RWPE1 (cell line): Measurements from ENCODE around the gene EEF1G.

Experiments used
- CTCF ChIA-PET: fragments of 350-600 bp; sonication (Branson Sonifier 250); formaldehyde crosslinking; extraction: SDS; loops from one replicate; lab custom pipeline; 2021; lab: Yijun Ruan, JAX
- POLR2A ChIA-PET: fragments of 400-600 bp; formaldehyde crosslinking; extraction: SDS; loops from one replicate; lab custom pipeline; 2020; ENCODE audit warnings: antibody characterized with exemption; ENCODE audit not compliant: low non-redundant PET; lab: Yijun Ruan, JAX
- DNase-seq: peaks from one replicate; pipeline ENCODE4 v3.0.0; 2012; ENCODE audit warnings: low spot score
- H3K27ac ChIP-seq: fragments of 450-650 bp; 2 replicates; pipeline ENCODE4 v1.5.1; 2017
- CTCF ChIP-seq: fragments of 450-650 bp; conservative IDR thresholded peaks from 2 replicates; pipeline ENCODE4 v1.5.1; 2017; ENCODE audit warnings: low read depth, mild to moderate bottlenecking

The EEF1G gene

GRCh38 chr11:62580959-62581715, 7.4 kb upstream of the EEF1G start:
- POLR2A ChIA-PET, result interaction anchor here (0.6 to 0.7 kb wide), 2 partner anchors 11 to 73 kb away, joined by 4 to 10 read pairs; partner anchors contain the start of gene TUT1
- H3K27ac ChIP-seq, result peak overlapping the region; percentile 13; the same call in 1 of the 2 replicates
- no peak for TF ChIP-seq CTCF
- CTCF ChIA-PET, result no interaction called here
- DNase-seq, result no peak

- TF ChIP-seq CTCF, result no peak
- POLR2A ChIA-PET, result interaction anchor here (0.7 kb wide), 1 partner anchor 20 kb away, joined by 3 read pairs; no protein-coding TSS in a partner anchor
- H3K27ac ChIP-seq, result no peak overlapping the region
- no peak for DNase-seq
- CTCF ChIA-PET, result no interaction called here
Observed at GRCh38 chr11:62579252-62579651, 5.6 kb upstream of the EEF1G start.

GRCh38 chr11:62578541-62578940, 4.8 kb upstream of the EEF1G start:
- peak overlapping the region; percentile 86 for H3K27ac ChIP-seq
- no peak for DNase-seq
- ChIA-PET POLR2A (interaction anchor here (0.8 kb wide), 1 partner anchor 51 kb away, joined by 9 read pairs; no protein-coding TSS in a partner anchor), CTCF (interaction anchor here (0.7 kb wide), 1 partner anchor 36 kb away, joined by 3 read pairs; no protein-coding TSS in a partner anchor)
- TF ChIP-seq CTCF, result no peak

- TF ChIP-seq CTCF, result no peak
- ChIA-PET CTCF (no interaction called here), POLR2A (no interaction called here)
- peak overlapping the region; percentile 86 for H3K27ac ChIP-seq
- no peak for DNase-seq
Observed at GRCh38 chr11:62577046-62577714, 3.5 kb upstream of the EEF1G start.

GRCh38 chr11:62575837-62576236, 2.1 kb upstream of the EEF1G start:
- ChIA-PET POLR2A (no interaction called here), CTCF (no interaction called here)
- peak overlapping the region; percentile 86 for H3K27ac ChIP-seq
- no peak for DNase-seq
- TF ChIP-seq CTCF, result no peak

- no peak for TF ChIP-seq CTCF
- peak overlapping the region; percentile 86 for H3K27ac ChIP-seq
- CTCF ChIA-PET, result no interaction called here
- POLR2A ChIA-PET, result interaction anchor here (1.9 kb wide), 1 partner anchor 17 kb away, joined by 12 read pairs; the partner anchor contains the start of gene TUT1
- DNase-seq, result no peak
Observed at GRCh38 chr11:62575156-62575555, 1.5 kb upstream of the EEF1G start.
